D341Med (cell line): ENCODE data around the gene TTC39C.

Source experiments
- DNase-seq: peaks from one replicate; pipeline ENCODE4 v3.0.0; 2012; ENCODE audit warnings: low spot score

Gene TTC39C

GRCh38 chr18:24014062-24014985 lies at the start of gene TTC39C:
TSS of gene TTC39C (plus strand) at chr18:24014754. CDS start at chr18:24014872, 118 bp downstream.
- DNase-seq: peak; percentile 90

- no peak for DNase-seq
Measured at GRCh38 chr18:23966909-23967308, 47.6 kb upstream of the TTC39C start.

GRCh38 chr18:23967321-23968089 lies 47.0 kb upstream of the TTC39C start:
- DNase-seq: no peak

- no peak for DNase-seq
Measured at GRCh38 chr18:23968638-23969604, 45.6 kb upstream of the TTC39C start.

- no peak for DNase-seq
Measured at GRCh38 chr18:23969664-23970063, 44.9 kb upstream of the TTC39C start.

GRCh38 chr18:23970161-23971096 lies 44.1 kb upstream of the TTC39C start:
- DNase-seq: no peak

GRCh38 chr18:23971097-23971440 lies 43.5 kb upstream of the TTC39C start:
- DNase-seq: no peak

GRCh38 chr18:23971666-23972230 lies 42.8 kb upstream of the TTC39C start:
- DNase-seq: no peak

GRCh38 chr18:23972453-23972852 lies 42.1 kb upstream of the TTC39C start:
- DNase-seq: no peak

GRCh38 chr18:23977103-23977502 lies 37.5 kb upstream of the TTC39C start:
- DNase-seq: no peak

GRCh38 chr18:23977719-23978483 lies 36.7 kb upstream of the TTC39C start:
- DNase-seq: no peak

- DNase-seq: peak; percentile 79
Measured at GRCh38 chr18:23981369-23981980, 33.1 kb upstream of the TTC39C start.

- DNase-seq: no peak
Measured at GRCh38 chr18:23982155-23983079, 32.1 kb upstream of the TTC39C start.

- no peak for DNase-seq
Measured at GRCh38 chr18:23983112-23983511, 31.4 kb upstream of the TTC39C start.

- DNase-seq: no peak
Measured at GRCh38 chr18:23986600-23987359, 27.8 kb upstream of the TTC39C start.

- no peak for DNase-seq
Measured at GRCh38 chr18:23990474-23991410, 23.8 kb upstream of the TTC39C start.
